Measurements from ENCODE around the gene POLRMT.

DNA sequence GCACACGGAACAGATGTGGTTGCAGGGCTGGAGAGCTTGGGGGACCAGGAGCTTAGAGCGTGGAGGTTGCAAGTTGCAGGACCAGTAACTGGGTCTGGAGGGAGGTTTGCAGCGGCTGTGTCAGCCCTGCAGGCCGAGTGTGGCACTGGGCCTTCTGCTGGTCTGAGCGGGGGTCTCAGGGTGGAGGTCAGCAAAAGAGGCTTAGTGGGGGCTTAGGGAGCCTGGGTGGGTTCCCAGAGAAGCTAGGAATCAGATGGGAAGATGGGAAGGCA lies 49.4 kb downstream of the POLRMT start:
- TF ChIP-seq, protein P1, sequence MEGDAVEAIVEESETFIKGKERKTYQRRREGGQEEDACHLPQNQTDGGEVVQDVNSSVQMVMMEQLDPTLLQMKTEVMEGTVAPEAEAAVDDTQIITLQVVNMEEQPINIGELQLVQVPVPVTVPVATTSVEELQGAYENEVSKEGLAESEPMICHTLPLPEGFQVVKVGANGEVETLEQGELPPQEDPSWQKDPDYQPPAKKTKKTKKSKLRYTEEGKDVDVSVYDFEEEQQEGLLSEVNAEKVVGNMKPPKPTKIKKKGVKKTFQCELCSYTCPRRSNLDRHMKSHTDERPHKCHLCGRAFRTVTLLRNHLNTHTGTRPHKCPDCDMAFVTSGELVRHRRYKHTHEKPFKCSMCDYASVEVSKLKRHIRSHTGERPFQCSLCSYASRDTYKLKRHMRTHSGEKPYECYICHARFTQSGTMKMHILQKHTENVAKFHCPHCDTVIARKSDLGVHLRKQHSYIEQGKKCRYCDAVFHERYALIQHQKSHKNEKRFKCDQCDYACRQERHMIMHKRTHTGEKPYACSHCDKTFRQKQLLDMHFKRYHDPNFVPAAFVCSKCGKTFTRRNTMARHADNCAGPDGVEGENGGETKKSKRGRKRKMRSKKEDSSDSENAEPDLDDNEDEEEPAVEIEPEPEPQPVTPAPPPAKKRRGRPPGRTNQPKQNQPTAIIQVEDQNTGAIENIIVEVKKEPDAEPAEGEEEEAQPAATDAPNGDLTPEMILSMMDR (IDR thresholded peaks at IDR 0.05): no peak
- TF ChIP-seq EP300 (IDR thresholded peaks at IDR 0.05) (no peak), POLR2A (IDR thresholded peaks at IDR 0.05) (no peak)
